IMR-90 (cell line): ENCODE results near the gene NUP58. TPM values are rescaled to one million over a fixed set of nuclear protein-coding genes. Genes with fewer than 3 reads are reported as not detected.

Experiments used
- ATAC-seq: fragments of 200-7000 bp; cut with Tn5 transposase; 2 replicates; pipeline ENCODE4 v1.9.1; 2020; ENCODE audit warnings: low read depth, mild to moderate bottlenecking, moderate library complexity
- BruUV-seq: library from RNA; stranded (reverse); fragments of 400-500 nt; replicated peaks from 2 replicates; lab custom pipeline; 2021; lab: Mats Ljungman, UMichigan
- CTCF ChIA-PET: fragments of 300-600 bp; formaldehyde crosslinking; extraction: SDS; loops from one replicate; lab custom pipeline; 2021; ENCODE audit warnings: antibody characterized with exemption; lab: Yijun Ruan, JAX
- POLR2A ChIA-PET: fragments of 300-600 bp; sonication (Branson Sonifier 250); formaldehyde crosslinking; loops from one replicate; lab custom pipeline; 2022; ENCODE audit warnings: antibody characterized with exemption; ENCODE audit not compliant: unreplicated experiment; lab: Charles Lee
- DNase-seq: peaks from one replicate; pipeline ENCODE4 v3.0.0; 2013
- H2AFZ ChIP-seq: replicated peaks from 2 replicates; pipeline ENCODE3; 2013; ENCODE audit warnings: low read length, mild to moderate bottlenecking; ENCODE audit not compliant: poor library complexity
- H2AK5ac ChIP-seq: 2 replicates; pipeline ENCODE4 v1.6.1; 2013; ENCODE audit warnings: low read depth, low read length, inconsistent platforms
- H2AK9ac ChIP-seq: replicated peaks from 2 replicates; pipeline ENCODE3; 2013; ENCODE audit warnings: mild to moderate bottlenecking, low read depth, low read length, moderate library complexity; ENCODE audit not compliant: poor library complexity
- H2BK120ac ChIP-seq: 2 replicates; pipeline ENCODE4 v1.6.1; 2013; ENCODE audit warnings: low read depth, low read length, inconsistent platforms
- H2BK15ac ChIP-seq: 3 replicates; pipeline ENCODE4 v1.6.1; 2013; ENCODE audit warnings: low read depth, low read length, inconsistent platforms
- H2BK20ac ChIP-seq: 2 replicates; pipeline ENCODE4 v1.6.1; 2013; ENCODE audit warnings: low read depth, mild to moderate bottlenecking, inconsistent platforms, low read length, moderate library complexity
- H2BK5ac ChIP-seq: 2 replicates; pipeline ENCODE4 v1.6.1; 2013; ENCODE audit warnings: mild to moderate bottlenecking, low read depth, low read length, inconsistent platforms; ENCODE audit not compliant: poor library complexity, severe bottlenecking
- H3K14ac ChIP-seq: replicated peaks from 2 replicates; pipeline ENCODE4 v1.6.1; 2013; ENCODE audit warnings: low read depth, low read length, inconsistent platforms
- H3K18ac ChIP-seq: 2 replicates; pipeline ENCODE4 v1.6.1; 2013; ENCODE audit warnings: low read depth, low read length, control low read depth
- H3K23ac ChIP-seq: 2 replicates; pipeline ENCODE4 v1.6.1; 2013; ENCODE audit warnings: low read depth, low read length, inconsistent platforms
- H3K27ac ChIP-seq: 2 replicates; pipeline ENCODE4 v1.5.1; 2013; ENCODE audit warnings: mild to moderate bottlenecking, control low read depth, low read length; ENCODE audit not compliant: insufficient read depth
- H3K27me3 ChIP-seq: 2 replicates; pipeline ENCODE4 v1.6.1; 2013; ENCODE audit warnings: low read length; ENCODE audit not compliant: control insufficient read depth, insufficient read depth
- H3K36me3 ChIP-seq: 2 replicates; pipeline ENCODE4 v1.6.1; 2013; ENCODE audit warnings: low read length, mixed read lengths; ENCODE audit not compliant: control insufficient read depth, insufficient read depth
- H3K4ac ChIP-seq: 2 replicates; pipeline ENCODE4 v1.6.1; 2013; ENCODE audit warnings: low read depth, low read length, inconsistent platforms
- H3K4me1 ChIP-seq: 2 replicates; pipeline ENCODE4 v1.6.1; 2013; ENCODE audit warnings: low read length, mixed read lengths; ENCODE audit not compliant: control insufficient read depth, insufficient read depth
- H3K4me2 ChIP-seq: 2 replicates; pipeline ENCODE4 v1.6.1; 2013; ENCODE audit warnings: low read depth, mild to moderate bottlenecking, control low read depth, low read length, moderate library complexity
- H3K4me3 ChIP-seq: 2 replicates; pipeline ENCODE4 v1.5.1; 2013; ENCODE audit warnings: low read depth, mild to moderate bottlenecking, control low read depth, low read length, moderate library complexity; ENCODE audit not compliant: insufficient read depth
- H3K56ac ChIP-seq: 2 replicates; pipeline ENCODE4 v1.6.1; 2013; ENCODE audit warnings: low read length, inconsistent platforms; ENCODE audit not compliant: insufficient read depth; ENCODE audit errors: extremely low read depth
- H3K79me1 ChIP-seq, 2 experiments: 2 replicates each; pipeline ENCODE4 v1.6.1; 2013; ENCODE audit warnings: low read length in 2 of 2, inconsistent platforms in 1 of 2, low read depth in 1 of 2
- H3K9ac ChIP-seq: 2 replicates; pipeline ENCODE4 v1.6.1; 2013; ENCODE audit warnings: low read depth, low read length, control low read depth
- H3K9me1 ChIP-seq: 2 replicates; pipeline ENCODE4 v1.6.1; 2013; ENCODE audit warnings: low read length, inconsistent platforms; ENCODE audit not compliant: insufficient read depth
- H3K9me3 ChIP-seq: 2 replicates; pipeline ENCODE4 v1.6.1; 2013; ENCODE audit warnings: low read length; ENCODE audit not compliant: control insufficient read depth, insufficient read depth
- H4K20me1 ChIP-seq: 2 replicates; pipeline ENCODE4 v1.6.1; 2013; ENCODE audit warnings: low read length, inconsistent platforms; ENCODE audit not compliant: insufficient read depth
- H4K5ac ChIP-seq: 2 replicates; pipeline ENCODE4 v1.6.1; 2013; ENCODE audit warnings: mild to moderate bottlenecking, low read depth, low read length, control low read depth
- H4K8ac ChIP-seq, 2 experiments: 2 replicates each; pipeline ENCODE4 v1.6.1; 2013; ENCODE audit warnings: low read depth in 2 of 2, low read length in 2 of 2, control low read depth in 1 of 2, inconsistent platforms in 1 of 2
- H4K91ac ChIP-seq: 2 replicates; pipeline ENCODE4 v1.6.1; 2013; ENCODE audit warnings: low read depth, low read length, inconsistent platforms; ENCODE audit not compliant: insufficient read depth
- MAZ ChIP-seq: IDR thresholded peaks from 2 replicates; pipeline ENCODE4 v1.6.1; 2012; ENCODE audit warnings: low read depth, mild to moderate bottlenecking, low read length, improper control_type of control experiment, moderate library complexity, borderline replicate concordance
- POLR2A ChIP-seq: IDR thresholded peaks from 2 replicates; pipeline ENCODE4 v1.6.1; 2012; ENCODE audit warnings: mild to moderate bottlenecking, low read depth, low read length
- WGBS, 2 experiments: methylation state at CpG; one replicate each; pipeline versions ENCODE4 v1.1.5 to v1.1.7; 2013; ENCODE audit warnings: missing lambda C conversion rate in 2 of 2; ENCODE audit not compliant: insufficient read length in 1 of 2; ENCODE audit errors: extremely low coverage in 2 of 2; 5-methylcytosine and 5-hydroxymethylcytosine counted together
- dilution Hi-C: fragments of 300-500 bp; cut with HindIII; formaldehyde crosslinking; loops from one replicate; pipeline ENCODE4 v1.14.3; 2018; ENCODE audit warnings: low sequenced_read_pairs; ENCODE audit not compliant: unreplicated experiment
- in situ Hi-C: fragments of 300-500 bp; cut with MboI; formaldehyde crosslinking; loops from 3 replicates; pipeline ENCODE4 v1.14.3; 2019; ENCODE audit warnings: low sequenced_read_pairs, inconsistent platforms, mixed read lengths
- intact Hi-C: fragments of 100-400 bp; cut with micrococcal nuclease; formaldehyde crosslinking; loops from 2 replicates; pipeline ENCODE4 v1.10.0; 2022
- polyA plus RNA-seq, 3 experiments: library from polyadenylated mRNA; depleted of rRNA; stranded (reverse); fragments of >200 nt; gene quantifications; 2 replicates each; pipeline ENCODE4 v1.2.3, GENCODE V29; 2012; ENCODE audit warnings: low replicate concordance in 1 of 3
- total RNA-seq: library from RNA; depleted of rRNA; stranded (reverse); fragments of >200 nt; gene quantifications from 2 replicates; pipeline ENCODE4 v1.2.3, GENCODE V29; 2012

NUP58 gene
- total and polyA plus RNA-seq, 2 of the 4 experiments (the other 2 are of a cell fraction): 29.7 to 50.7 TPM

- Histone ChIP-seq H4K91ac (no peak overlapping the region), H3K4me2 (no peak overlapping the region), H3K9ac (no peak overlapping the region), H2AK5ac (no peak overlapping the region), H4K8ac (no peak overlapping the region), H2AFZ (no peak overlapping the region), H4K20me1 (no peaks in the 10 kb centered on the region), H3K18ac (no peak overlapping the region), H2BK15ac (no peak overlapping the region), H3K56ac (no peak overlapping the region), H3K79me1 (no peaks in the 10 kb centered on the region), H3K4me3 (no peak overlapping the region), H3K27ac (no peak overlapping the region), H3K27me3 (no peaks in the 10 kb centered on the region), H4K5ac (no peak overlapping the region), H3K14ac (no peak overlapping the region), H3K9me1 (no peaks in the 10 kb centered on the region), H3K23ac (no peak overlapping the region), H3K9me3 (no peaks in the 10 kb centered on the region), H2BK5ac (no peak overlapping the region), H2BK120ac (no peak overlapping the region), H3K4ac (no peak overlapping the region), H2AK9ac (no peak overlapping the region), H2BK20ac (no peak overlapping the region), H3K36me3 (no peaks in the 10 kb centered on the region; the same call in 1 of the 2 replicates), H3K4me1 (no peaks in the 10 kb centered on the region)
- intact Hi-C loops: no loop called here
- dilution Hi-C loops: no loop called here
- BruUV-seq: no TSS peak
- ChIA-PET POLR2A (no interaction called here), CTCF (no interaction called here)
- no peak for DNase-seq
- in situ Hi-C loops: no loop called here
- ATAC-seq: peak; percentile 32; the same call in 1 of the 2 replicates
- TF ChIP-seq MAZ (no peak), POLR2A (0 out of 2 replicates have a peak, but pooled peaks have one; percentile 4)
- no CpG with 5 or more reads among the region's 2 CpGs for WGBS, 2 experiments
Measured at GRCh38 chr13:25345576-25345975, 44.2 kb downstream of the NUP58 start.
